Measurements from ENCODE around the gene HOXA13.

Gene HOXA13

GRCh38 chr7:27247452-27248426, 47.8 kb upstream of the HOXA13 start:
- no peaks in the 10 kb centered on the region for H3F3A ChIP-seq (ENCODE audit: insufficient read depth, low read length)
- H3K9me3 ChIP-seq (ENCODE audit: low read length) = no peaks in the 10 kb centered on the region
- no peak overlapping the region for H2AFZ ChIP-seq (ENCODE audit: low read length)
- H3K9ac ChIP-seq (ENCODE audit: low read length) = no peak overlapping the region
- H3K4me2 ChIP-seq (ENCODE audit: low read length) = no peak overlapping the region
- no peak for TF ChIP-seq CTCF (IDR thresholded peaks at IDR 0.05; ENCODE audit: low read length)
- no peak for TF ChIP-seq EZH2 (IDR thresholded peaks at IDR 0.05; ENCODE audit: borderline replicate concordance, low read length)
- H4K20me1 ChIP-seq (ENCODE audit: insufficient read depth, low read length) = no peaks in the 10 kb centered on the region
- no peaks in the 10 kb centered on the region for H3K36me3 ChIP-seq (ENCODE audit: insufficient read depth, low read length)
- H3K79me2 ChIP-seq (ENCODE audit: insufficient read depth, low read length) = no peaks in the 10 kb centered on the region
- no peaks in the 10 kb centered on the region for H3K4me1 ChIP-seq (ENCODE audit: insufficient read depth, low read length, severe bottlenecking)
- H3K4me3 ChIP-seq (ENCODE audit: low read depth, low read length, poor library complexity, severe bottlenecking) = no peak overlapping the region
- no peak overlapping the region for H3K27ac ChIP-seq (ENCODE audit: low read depth, low read length, poor library complexity, severe bottlenecking)
- no peaks in the 10 kb centered on the region for H3K9me2 ChIP-seq (ENCODE audit: low read depth, low read length)
- peaks cover 21% of the 10 kb centered on the region; the same call in 1 of the 2 replicates for H3K27me3 ChIP-seq (ENCODE audit: insufficient read depth, low read length)

- Histone ChIP-seq H3K4me2 (ENCODE audit: low read length) (no peak overlapping the region), H3F3A (ENCODE audit: insufficient read depth, low read length) (no peaks in the 10 kb centered on the region), H3K9ac (ENCODE audit: low read length) (no peak overlapping the region), H3K4me1 (ENCODE audit: insufficient read depth, low read length, severe bottlenecking) (no peaks in the 10 kb centered on the region), H3K79me2 (ENCODE audit: insufficient read depth, low read length) (no peaks in the 10 kb centered on the region), H3K9me2 (ENCODE audit: low read depth, low read length) (no peaks in the 10 kb centered on the region), H3K9me3 (ENCODE audit: low read length) (no peaks in the 10 kb centered on the region), H4K20me1 (ENCODE audit: insufficient read depth, low read length) (no peaks in the 10 kb centered on the region), H3K36me3 (ENCODE audit: insufficient read depth, low read length) (no peaks in the 10 kb centered on the region), H2AFZ (ENCODE audit: low read length) (no peak overlapping the region), H3K27ac (ENCODE audit: low read depth, low read length, poor library complexity, severe bottlenecking) (no peak overlapping the region), H3K4me3 (ENCODE audit: low read depth, low read length, poor library complexity, severe bottlenecking) (no peak overlapping the region), H3K27me3 (ENCODE audit: insufficient read depth, low read length) (peaks cover 21% of the 10 kb centered on the region; the same call in 1 of the 2 replicates)
- TF ChIP-seq EZH2 (IDR thresholded peaks at IDR 0.05; ENCODE audit: borderline replicate concordance, low read length) (no peak), CTCF (IDR thresholded peaks at IDR 0.05; ENCODE audit: low read length) (no peak)
Observed at GRCh38 chr7:27247000-27247399, 47.1 kb upstream of the HOXA13 start.

DNA sequence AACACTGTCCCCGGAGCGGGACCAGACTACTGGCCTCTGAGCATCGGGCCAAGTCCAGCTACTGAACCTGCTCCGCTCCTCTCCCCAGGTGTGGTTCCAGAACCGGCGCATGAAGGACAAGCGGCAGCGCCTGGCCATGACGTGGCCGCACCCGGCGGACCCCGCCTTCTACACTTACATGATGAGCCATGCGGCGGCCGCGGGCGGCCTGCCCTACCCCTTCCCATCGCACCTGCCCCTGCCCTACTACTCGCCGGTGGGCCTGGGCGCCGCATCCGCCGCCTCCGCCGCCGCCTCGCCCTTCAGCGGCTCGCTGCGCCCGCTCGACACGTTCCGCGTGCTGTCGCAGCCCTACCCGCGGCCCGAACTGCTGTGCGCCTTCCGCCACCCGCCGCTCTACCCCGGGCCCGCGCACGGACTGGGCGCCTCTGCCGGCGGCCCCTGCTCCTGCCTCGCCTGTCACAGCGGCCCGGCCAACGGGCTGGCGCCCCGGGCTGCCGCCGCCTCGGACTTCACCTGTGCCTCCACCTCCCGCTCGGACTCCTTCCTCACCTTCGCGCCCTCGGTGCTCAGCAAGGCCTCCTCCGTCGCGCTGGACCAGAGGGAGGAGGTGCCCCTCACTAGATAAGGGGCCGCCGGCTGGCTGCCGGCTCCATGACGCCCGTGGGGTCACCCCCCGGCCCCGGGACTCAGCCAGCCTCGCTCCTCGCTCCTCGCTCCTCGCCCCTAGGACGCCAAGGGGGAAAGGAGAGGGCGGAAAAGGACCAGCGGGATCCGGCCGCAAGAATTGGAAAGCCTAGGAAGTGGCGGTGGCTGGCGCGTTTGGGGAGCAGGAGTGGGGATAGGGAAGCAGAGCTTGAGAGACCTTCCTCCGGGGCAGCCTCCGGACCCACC, 46.2 kb upstream of the HOXA13 start:
- no peaks in the 10 kb centered on the region for H4K20me1 ChIP-seq (ENCODE audit: insufficient read depth, low read length)
- no peak overlapping the region for H3K27ac ChIP-seq (ENCODE audit: low read depth, low read length, poor library complexity, severe bottlenecking)
- no peak for TF ChIP-seq CTCF (IDR thresholded peaks at IDR 0.05; ENCODE audit: low read length)
- H3K4me1 ChIP-seq (ENCODE audit: insufficient read depth, low read length, severe bottlenecking) = no peaks in the 10 kb centered on the region
- 0 out of 2 replicates have a peak, but pooled peaks cover 17% of the 10 kb centered on the region for H3K27me3 ChIP-seq (ENCODE audit: insufficient read depth, low read length)
- H3K36me3 ChIP-seq (ENCODE audit: insufficient read depth, low read length) = no peaks in the 10 kb centered on the region
- no peaks in the 10 kb centered on the region for H3F3A ChIP-seq (ENCODE audit: insufficient read depth, low read length)
- H3K4me3 ChIP-seq (ENCODE audit: low read depth, low read length, poor library complexity, severe bottlenecking) = no peak overlapping the region
- H3K79me2 ChIP-seq (ENCODE audit: insufficient read depth, low read length) = no peaks in the 10 kb centered on the region
- no peak overlapping the region for H2AFZ ChIP-seq (ENCODE audit: low read length)
- no peak overlapping the region for H3K4me2 ChIP-seq (ENCODE audit: low read length)
- H3K9me2 ChIP-seq (ENCODE audit: low read depth, low read length) = no peaks in the 10 kb centered on the region
- H3K9ac ChIP-seq (ENCODE audit: low read length) = no peak overlapping the region
- H3K9me3 ChIP-seq (ENCODE audit: low read length) = no peaks in the 10 kb centered on the region

Measured in OCI-LY1 (cell line).